GM23338 (cell line): Measurements from ENCODE around the gene TELO2. TPM values are rescaled to one million over a fixed set of nuclear protein-coding genes. Genes with fewer than 3 reads are reported as not detected.

Experiments
- ATAC-seq: fragments of 200-7000 bp; cut with Tn5 transposase; 3 replicates; pipeline ENCODE4 v1.9.1; 2020
- DNase-seq: peaks from one replicate; pipeline ENCODE4 v3.0.0-alpha.2; 2015; ENCODE audit warnings: low spot score
- H2AFZ ChIP-seq: fragments of 200-600 bp; sonication (generic); 2 replicates; pipeline ENCODE4 v1.8.0; 2016; ENCODE audit warnings: antibody characterized with exemption, mild to moderate bottlenecking, moderate library complexity
- H3F3A ChIP-seq: fragments of 200-600 bp; sonication (generic); replicated peaks from 2 replicates; pipeline ENCODE4 v1.8.0; 2017; ENCODE audit warnings: antibody characterized with exemption, mixed run types, low read depth
- H3K27ac ChIP-seq: fragments of 200-600 bp; sonication (generic); 2 replicates; pipeline ENCODE4 v1.6.1; 2016; ENCODE audit warnings: low read depth
- H3K27me3 ChIP-seq: fragments of 200-600 bp; sonication (generic); 2 replicates; pipeline ENCODE4 v1.8.0; 2016; ENCODE audit warnings: mild to moderate bottlenecking, mixed run types, moderate library complexity; ENCODE audit not compliant: insufficient read depth
- H3K36me3 ChIP-seq: fragments of 200-600 bp; sonication (generic); 2 replicates; pipeline ENCODE4 v1.8.0; 2016; ENCODE audit warnings: mild to moderate bottlenecking; ENCODE audit not compliant: insufficient read depth
- H3K4me1 ChIP-seq: fragments of 200-600 bp; sonication (generic); 2 replicates; pipeline ENCODE4 v1.8.0; 2016; ENCODE audit warnings: mild to moderate bottlenecking, moderate library complexity; ENCODE audit not compliant: insufficient read depth
- H3K4me2 ChIP-seq: fragments of 200-600 bp; sonication (generic); 2 replicates; pipeline ENCODE4 v1.7.1; 2017; ENCODE audit warnings: mixed run types
- H3K4me3 ChIP-seq: fragments of 200-600 bp; sonication (generic); 2 replicates; pipeline ENCODE4 v1.6.1; 2016; ENCODE audit warnings: mixed run types
- H3K79me2 ChIP-seq: fragments of 200-600 bp; sonication (generic); replicated peaks from 2 replicates; pipeline ENCODE4 v1.8.0; 2017; ENCODE audit warnings: mild to moderate bottlenecking; ENCODE audit not compliant: insufficient read depth
- H3K9me2 ChIP-seq: fragments of 200-600 bp; sonication (generic); 2 replicates; pipeline ENCODE4 v1.8.0; 2017; ENCODE audit not compliant: insufficient read depth
- H4K20me1 ChIP-seq: fragments of 200-600 bp; sonication (generic); replicated peaks from 2 replicates; pipeline ENCODE4 v1.8.0; 2017; ENCODE audit warnings: mild to moderate bottlenecking; ENCODE audit not compliant: insufficient read depth
- H3K27ac Mint-ChIP-seq: 2 replicates; pipeline ENCODE4 v1.8.0; 2020; ENCODE audit warnings: inconsistent platforms, mild to moderate bottlenecking, moderate library complexity, mixed read lengths
- H3K27me3 Mint-ChIP-seq: 3 replicates; pipeline ENCODE4 v1.8.0; 2022; ENCODE audit warnings: low read depth, mild to moderate bottlenecking, moderate library complexity, mixed read lengths, inconsistent platforms; ENCODE audit not compliant: insufficient read depth, poor library complexity
- H3K36me3 Mint-ChIP-seq: 3 replicates; pipeline ENCODE4 v1.8.0; 2021; ENCODE audit warnings: low read depth, mild to moderate bottlenecking, inconsistent platforms, moderate library complexity, mixed read lengths
- H3K4me1 Mint-ChIP-seq: 3 replicates; pipeline ENCODE4 v1.8.0; 2020; ENCODE audit warnings: mild to moderate bottlenecking, inconsistent platforms, mixed read lengths
- H3K4me3 Mint-ChIP-seq: 3 replicates; pipeline ENCODE4 v1.8.0; 2021; ENCODE audit warnings: moderate library complexity, mild to moderate bottlenecking, inconsistent platforms, mixed read lengths
- H3K9me3 Mint-ChIP-seq: 3 replicates; pipeline ENCODE4 v1.8.0; 2020; ENCODE audit warnings: moderate library complexity, mild to moderate bottlenecking, inconsistent platforms, mixed read lengths
- CREB1 ChIP-seq: fragments of 250-450 bp; sonication (Bioruptor Pico); IDR thresholded peaks from 2 replicates; pipeline ENCODE4 v1.5.0; 2020; ENCODE audit warnings: low read depth, mild to moderate bottlenecking, moderate library complexity
- CTCF ChIP-seq, 2 experiments: fragments of 200-600 bp in 1 of 2; sonication (generic) in 1 of 2; conservative IDR thresholded peaks; 2 replicates each; pipeline versions ENCODE4 v1.5.1 to v1.6.1; 2016 to 2017; ENCODE audit warnings: antibody characterized with exemption in 2 of 2, low read depth in 2 of 2, mild to moderate bottlenecking in 2 of 2, moderate library complexity in 1 of 2
- EZH2 ChIP-seq: fragments of 200-600 bp; sonication (generic); IDR thresholded peaks from one replicate; pipeline ENCODE4 v1.8.0; 2017; ENCODE audit warnings: antibody characterized with exemption, mild to moderate bottlenecking, low read depth; ENCODE audit not compliant: unreplicated experiment
- JUNB ChIP-seq: IDR thresholded peaks from one replicate; pipeline ENCODE4 v1.6.1; 2016; ENCODE audit warnings: antibody characterized with exemption; ENCODE audit not compliant: unreplicated experiment
- POLR2AphosphoS5 ChIP-seq: IDR thresholded peaks from 2 replicates; pipeline ENCODE4 v1.6.1; 2016; ENCODE audit warnings: antibody characterized with exemption, low read depth
- STAT1 ChIP-seq: IDR thresholded peaks from one replicate; pipeline ENCODE4 v1.6.1; 2016; ENCODE audit warnings: antibody characterized with exemption; ENCODE audit not compliant: unreplicated experiment
- ZNF114 ChIP-seq: fragments of 250-450 bp; sonication (Bioruptor Pico); IDR thresholded peaks from 2 replicates; pipeline ENCODE4 v1.5.0; 2020; ENCODE audit warnings: mild to moderate bottlenecking, moderate library complexity
- ZNF331 ChIP-seq: fragments of 250-450 bp; sonication (Bioruptor Pico); IDR thresholded peaks from 2 replicates; pipeline ENCODE4 v1.5.0; 2020; ENCODE audit warnings: low read depth, mild to moderate bottlenecking, moderate library complexity
- polyA plus RNA-seq: library from polyadenylated mRNA; unstranded; fragments of >200 nt; fragmentation: Nextera tagmentation; extraction: Ambion mirVana; gene quantifications from 2 replicates; pipeline ENCODE4 v1.2.1, GENCODE V29; 2016
- total RNA-seq: library from RNA; depleted of rRNA; stranded (reverse); fragments of >200 nt; shearing (Covaris generic); gene quantifications from 2 replicates; pipeline ENCODE4 v1.2.3, GENCODE V29; 2014

The TELO2 gene
- total and polyA plus RNA-seq, 2 experiments from 2014 or later: 45.4 to 76.0 TPM

GRCh38 chr16:1493746-1494094 lies 560 bp downstream of the TELO2 start:
- TF ChIP-seq EZH2 (no peak), JUNB (no peak), CREB1 (no peak), ZNF331 (CRISPR knock-in tag) (no peak), POLR2AphosphoS5 (no peak), ZNF114 (CRISPR knock-in tag) (no peak)
- Mint-ChIP-seq H3K4me1 (peaks cover 6% of the 10 kb centered on the region; the same call in 2 of the 3 replicates), H3K36me3 (peaks cover 29% of the 10 kb centered on the region), H3K4me3 (peak overlapping the region; percentile 90), H3K9me3 (no peaks in the 10 kb centered on the region), H3K27me3 (peaks cover 10% of the 10 kb centered on the region), H3K27ac (no peak overlapping the region; the same call in 1 of the 2 replicates)
- Histone ChIP-seq H4K20me1 (no peaks in the 10 kb centered on the region), H3K9me2 (no peaks in the 10 kb centered on the region), H3K4me3 (peak overlapping the region; percentile 85), H2AFZ (peak overlapping the region; percentile 87; the same call in 1 of the 2 replicates), H3K4me1 (0 out of 2 replicates have a peak, but pooled peaks cover 4% of the 10 kb centered on the region), H3F3A (0 out of 2 replicates have a peak, but pooled peaks cover 6% of the 10 kb centered on the region), H3K79me2 (peaks cover 3% of the 10 kb centered on the region; the same call in 1 of the 2 replicates), H3K36me3 (peaks cover 5% of the 10 kb centered on the region), H3K27me3 (no peaks in the 10 kb centered on the region), H3K27ac (no peak overlapping the region), H3K4me2 (peak overlapping the region; percentile 88)
- ATAC-seq (peak; percentile 37), DNase-seq (peak; percentile 43)

- H3K4me1 Mint-ChIP-seq: peaks cover 6% of the 10 kb centered on the region; the same call in 2 of the 3 replicates
- peaks cover 9% of the 10 kb centered on the region for H3K27me3 Mint-ChIP-seq
- H3K27ac Mint-ChIP-seq: 0 out of 2 replicates have a peak overlapping the region, but pooled peaks have one; percentile 59
Measured at GRCh38 chr16:1494129-1494640, 1.0 kb downstream of the TELO2 start.

More at GRCh38 chr16:1494129-1494640, 1.0 kb downstream of the TELO2 start:
- Histone ChIP-seq H3K36me3 (peaks cover 6% of the 10 kb centered on the region), H3K4me3 (peak overlapping the region; percentile 85), H3K79me2 (peaks cover 3% of the 10 kb centered on the region; the same call in 1 of the 2 replicates), H2AFZ (no peak overlapping the region; the same call in 1 of the 2 replicates), H3K9me2 (no peaks in the 10 kb centered on the region), H3K4me2 (peak overlapping the region; percentile 88), H4K20me1 (no peaks in the 10 kb centered on the region), H3F3A (0 out of 2 replicates have a peak, but pooled peaks cover 6% of the 10 kb centered on the region), H3K27ac (no peak overlapping the region), H3K27me3 (no peaks in the 10 kb centered on the region), H3K4me1 (0 out of 2 replicates have a peak, but pooled peaks cover 4% of the 10 kb centered on the region)
- H3K36me3 Mint-ChIP-seq: peaks cover 30% of the 10 kb centered on the region
- peak overlapping the region; percentile 90 for H3K4me3 Mint-ChIP-seq
- TF ChIP-seq STAT1 (no peak), JUNB (no peak), CTCF (conservative IDR thresholded peaks at IDR 0.05; ENCODE audit: low read depth in 2 of 2) (peak; percentile 25 to 44; a peak in 2 of 4 replicates)
- H3K9me3 Mint-ChIP-seq: no peaks in the 10 kb centered on the region
- DNase-seq (peak; percentile 56), ATAC-seq (peak; percentile 40)
